NCI-H1694 treated with DMSO at 0.1 percent for 48 hours (cell line): ENCODE data around the gene SLC17A2.

Experiments used
- DNase-seq: peaks from one replicate; lab custom pipeline; 2025; lab: John Stamatoyannopoulos, UW

The SLC17A2 gene

GRCh38 chr6:25930532-25931410 is at the start of gene SLC17A2:
SLC17A2 (minus strand) TSS chr6:25930691; CDS start chr6:25925796, 4,895 bp downstream.
- DNase-seq, result no peak

GRCh38 chr6:25975923-25976560 is 45.6 kb upstream of the SLC17A2 start:
- no peak for DNase-seq

- DNase-seq, result no peak
Observed at GRCh38 chr6:25973923-25974555, 43.5 kb upstream of the SLC17A2 start.

- no peak for DNase-seq
Observed at GRCh38 chr6:25972902-25973301, 42.4 kb upstream of the SLC17A2 start.

- no peak for DNase-seq
Observed at GRCh38 chr6:25972128-25972527, 41.6 kb upstream of the SLC17A2 start.

- DNase-seq, result no peak
Observed at GRCh38 chr6:25971187-25971821, 40.8 kb upstream of the SLC17A2 start.

- DNase-seq, result no peak
Observed at GRCh38 chr6:25968769-25969168, 38.3 kb upstream of the SLC17A2 start.

GRCh38 chr6:25966711-25967110 is 36.2 kb upstream of the SLC17A2 start:
- no peak for DNase-seq

- DNase-seq, result no peak
Observed at GRCh38 chr6:25965058-25965457, 34.6 kb upstream of the SLC17A2 start.

- DNase-seq, result no peak
Observed at GRCh38 chr6:25963426-25964123, 33.1 kb upstream of the SLC17A2 start.

GRCh38 chr6:25962149-25963127 is 31.9 kb upstream of the SLC17A2 start, which contains the start of gene TRIM38:
TRIM38 (plus strand) TSS chr6:25962802; CDS start chr6:25966523, 3,721 bp downstream.
- DNase-seq, result no peak

- no peak for DNase-seq
Observed at GRCh38 chr6:25961619-25962148, 31.2 kb upstream of the SLC17A2 start.

GRCh38 chr6:25960734-25961133 is 30.2 kb upstream of the SLC17A2 start:
- DNase-seq, result no peak

- DNase-seq, result no peak
Observed at GRCh38 chr6:25959890-25960536, 29.5 kb upstream of the SLC17A2 start.

- no peak for DNase-seq
Observed at GRCh38 chr6:25958700-25959162, 28.2 kb upstream of the SLC17A2 start.

- DNase-seq, result no peak
Observed at GRCh38 chr6:25956226-25956625, 25.7 kb upstream of the SLC17A2 start.

GRCh38 chr6:25954756-25955155 is 24.3 kb upstream of the SLC17A2 start:
- DNase-seq, result no peak

GRCh38 chr6:25953733-25954132 is 23.2 kb upstream of the SLC17A2 start:
- DNase-seq, result no peak

- no peak for DNase-seq
Observed at GRCh38 chr6:25952535-25952934, 22.0 kb upstream of the SLC17A2 start.
